ENCODE results near the gene CDON. TPM values are rescaled to one million over a fixed set of nuclear protein-coding genes. Genes with fewer than 3 reads are reported as not detected.

CDON gene
- total RNA-seq, 1 experiment from 2014 or later: 17.1 TPM

GRCh38 chr11:125932301-125932700 is 130.4 kb downstream of the CDON start:
- intact Hi-C loops (cut with micrococcal nuclease; ENCODE audit: unreplicated experiment) (no loop called here), in situ Hi-C loops (cut with HindIII; ENCODE audit: low pct_unique_long_range_greater_than_20kb, low sequenced_read_pairs) (loop anchor here (25.0 kb wide), 1 partner anchor 280 kb away; the partner anchor contains the start of genes FAM118B and RPUSD4)
- peak; percentile 35; the same call in 1 of the 2 replicates for ATAC-seq
- Histone ChIP-seq H3K4me3 (ENCODE audit: low read depth in 2 of 2, low read length in 2 of 2) (no peak overlapping the region), H3K27me3 (ENCODE audit: control insufficient read depth, insufficient read depth, low read length) (peaks cover 13% of the 10 kb centered on the region), H3K36me3 (ENCODE audit: control insufficient read depth, insufficient read depth, low read length) (no peaks in the 10 kb centered on the region), H3K4me1 (ENCODE audit: control insufficient read depth, insufficient read depth, low read length) (peaks cover 4% of the 10 kb centered on the region; the same call in 1 of the 2 replicates), H3K27ac (ENCODE audit: low read length) (no peak overlapping the region), H3K9me3 (ENCODE audit: control insufficient read depth, insufficient read depth, low read depth, low read length) (no peaks in the 10 kb centered on the region)
- ChIA-PET CTCF (interaction anchor here (0.5 to 0.9 kb wide), 2 partner anchors 9 to 129 kb away, joined by 3 read pairs; no protein-coding TSS in a partner anchor), POLR2A (no interaction called here)
- DNase-seq (ENCODE audit: low read depth, low spot score): no peak
- no TSS peak for BruUV-seq (replicated peaks)
- TF ChIP-seq SIN3A (IDR thresholded peaks at IDR 0.05; ENCODE audit: borderline replicate concordance, insufficient read depth, low read depth, low read length) (no peak), TCF7L2 (IDR thresholded peaks at IDR 0.05; ENCODE audit: low read depth, low read length) (no peak), POLR2AphosphoS5 (IDR thresholded peaks at IDR 0.05; ENCODE audit: low read depth, low read length) (no peak), REST (IDR thresholded peaks at IDR 0.05; ENCODE audit: insufficient read depth in 1 of 2, low read depth in 2 of 2, low read length in 1 of 2) (no peak)
- TF ChIP-seq, protein P1, sequence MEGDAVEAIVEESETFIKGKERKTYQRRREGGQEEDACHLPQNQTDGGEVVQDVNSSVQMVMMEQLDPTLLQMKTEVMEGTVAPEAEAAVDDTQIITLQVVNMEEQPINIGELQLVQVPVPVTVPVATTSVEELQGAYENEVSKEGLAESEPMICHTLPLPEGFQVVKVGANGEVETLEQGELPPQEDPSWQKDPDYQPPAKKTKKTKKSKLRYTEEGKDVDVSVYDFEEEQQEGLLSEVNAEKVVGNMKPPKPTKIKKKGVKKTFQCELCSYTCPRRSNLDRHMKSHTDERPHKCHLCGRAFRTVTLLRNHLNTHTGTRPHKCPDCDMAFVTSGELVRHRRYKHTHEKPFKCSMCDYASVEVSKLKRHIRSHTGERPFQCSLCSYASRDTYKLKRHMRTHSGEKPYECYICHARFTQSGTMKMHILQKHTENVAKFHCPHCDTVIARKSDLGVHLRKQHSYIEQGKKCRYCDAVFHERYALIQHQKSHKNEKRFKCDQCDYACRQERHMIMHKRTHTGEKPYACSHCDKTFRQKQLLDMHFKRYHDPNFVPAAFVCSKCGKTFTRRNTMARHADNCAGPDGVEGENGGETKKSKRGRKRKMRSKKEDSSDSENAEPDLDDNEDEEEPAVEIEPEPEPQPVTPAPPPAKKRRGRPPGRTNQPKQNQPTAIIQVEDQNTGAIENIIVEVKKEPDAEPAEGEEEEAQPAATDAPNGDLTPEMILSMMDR (IDR thresholded peaks at IDR 0.05): no peak

DNA sequence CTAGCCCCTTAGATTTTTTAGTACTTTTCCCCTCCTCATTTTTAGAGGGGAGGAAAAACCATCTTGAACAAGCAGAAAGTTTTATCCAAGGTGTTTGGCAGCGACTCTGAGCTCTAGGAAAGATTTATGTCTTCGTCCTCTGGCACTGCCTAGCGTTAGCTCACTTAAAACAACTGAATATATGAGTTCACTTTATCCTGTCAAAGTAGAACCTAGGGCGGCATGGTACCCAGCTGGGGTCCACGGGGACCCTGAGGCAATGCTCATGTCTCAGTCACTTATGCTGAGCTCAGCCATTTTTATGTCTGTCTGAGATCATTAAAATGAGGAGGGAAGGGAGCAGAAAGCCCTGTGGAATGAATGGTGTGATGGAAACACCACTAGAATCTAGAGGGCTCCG is 131.0 kb downstream of the CDON start:
- no peak for ATAC-seq
- Histone ChIP-seq H3K4me1 (ENCODE audit: control insufficient read depth, insufficient read depth, low read length) (peaks cover 4% of the 10 kb centered on the region; the same call in 1 of the 2 replicates), H3K4me3 (ENCODE audit: low read depth in 2 of 2, low read length in 2 of 2) (no peak overlapping the region), H3K27me3 (ENCODE audit: control insufficient read depth, insufficient read depth, low read length) (peaks cover 13% of the 10 kb centered on the region), H3K9me3 (ENCODE audit: control insufficient read depth, insufficient read depth, low read depth, low read length) (no peaks in the 10 kb centered on the region), H3K27ac (ENCODE audit: low read length) (no peak overlapping the region), H3K36me3 (ENCODE audit: control insufficient read depth, insufficient read depth, low read length) (no peaks in the 10 kb centered on the region)
- ChIA-PET POLR2A (no interaction called here), CTCF (no interaction called here)
- BruUV-seq (replicated peaks): no TSS peak
- DNase-seq (ENCODE audit: low read depth, low spot score): no peak
- intact Hi-C loops (cut with micrococcal nuclease; ENCODE audit: unreplicated experiment) (no loop called here), in situ Hi-C loops (cut with HindIII; ENCODE audit: low pct_unique_long_range_greater_than_20kb, low sequenced_read_pairs) (loop anchor here (25.0 kb wide), 1 partner anchor 281 kb away; the partner anchor contains the start of genes FAM118B and RPUSD4)
- TF ChIP-seq SIN3A (IDR thresholded peaks at IDR 0.05; ENCODE audit: borderline replicate concordance, insufficient read depth, low read depth, low read length): no peak
- no peak for TF ChIP-seq REST (IDR thresholded peaks at IDR 0.05; ENCODE audit: insufficient read depth in 1 of 2, low read depth in 2 of 2, low read length in 1 of 2)
- TF ChIP-seq, protein P1 (IDR thresholded peaks at IDR 0.05): no peak
- TF ChIP-seq TCF7L2 (IDR thresholded peaks at IDR 0.05; ENCODE audit: low read depth, low read length): no peak
- TF ChIP-seq POLR2AphosphoS5 (IDR thresholded peaks at IDR 0.05; ENCODE audit: low read depth, low read length): no peak

Data from Panc1 (cell line).